Measurements from ENCODE around the gene CLNK. TPM values are rescaled to one million over a fixed set of nuclear protein-coding genes. Genes with fewer than 3 reads are reported as not detected.

Gene CLNK
- total and polyA plus RNA-seq, 2 of the 8 experiments (the other 6 are each of a cell fraction or from before 2014, with no cell fraction given): not detected

GRCh38 chr4:10582951-10583350 lies 101.6 kb downstream of the CLNK start:
- H3K14ac ChIP-seq (ENCODE audit: insufficient read length): no peak overlapping the region
- FAIRE-seq: no peak
- H2BK120ac ChIP-seq (replicated peaks; ENCODE audit: low read depth, low read length): no peak overlapping the region
- TF ChIP-seq USF2 (IDR thresholded peaks at IDR 0.05; ENCODE audit: low read length) (no peak), SUZ12 (IDR thresholded peaks at IDR 0.05; ENCODE audit: low read length) (no peak), ASH2L (IDR thresholded peaks at IDR 0.05; ENCODE audit: low read length) (no peak), BRCA1 (IDR thresholded peaks at IDR 0.05; ENCODE audit: low read depth, low read length) (no peak), SP1 (IDR thresholded peaks at IDR 0.05; ENCODE audit: low read depth, low read length) (no peak), SP2 (IDR thresholded peaks at IDR 0.05; ENCODE audit: low read length) (no peak), HDAC6 (IDR thresholded peaks at IDR 0.05; ENCODE audit: low read depth, low read length) (no peak), KDM1A (IDR thresholded peaks at IDR 0.05; ENCODE audit: borderline replicate concordance, low read length) (no peak), SIN3A (conservative IDR thresholded peaks at IDR 0.05 in 1 of 2, IDR thresholded peaks at IDR 0.05 in 1 of 2; ENCODE audit: low read depth in 1 of 2, low read length in 2 of 2) (no peak), SAP30 (IDR thresholded peaks at IDR 0.05; ENCODE audit: insufficient read depth, insufficient replicate concordance, low read length) (no peak), JUN (IDR thresholded peaks at IDR 0.05; ENCODE audit: low read depth, low read length) (no peak), E2F6 (IDR thresholded peaks at IDR 0.05) (no peak), RXRA (IDR thresholded peaks at IDR 0.05; ENCODE audit: insufficient read depth, low read depth, low read length) (no peak)

More at GRCh38 chr4:10582951-10583350, 101.6 kb downstream of the CLNK start:
- no peaks in the 10 kb centered on the region for H3K36me3 ChIP-seq (ENCODE audit: control insufficient read depth in 2 of 4, insufficient read depth in 4 of 4, low read length in 3 of 4)
- H4K5ac ChIP-seq (ENCODE audit: insufficient read length, low read depth, low read length): no peak overlapping the region
- H3K79me2 ChIP-seq (ENCODE audit: control insufficient read depth in 1 of 2, insufficient read depth in 2 of 2, low read length in 2 of 2): no peaks in the 10 kb centered on the region
- no peak overlapping the region for H3K56ac ChIP-seq (replicated peaks; ENCODE audit: insufficient read length, low read depth, low read length)
- H4K91ac ChIP-seq (replicated peaks; ENCODE audit: insufficient read length, low read length): no peak overlapping the region
- H3K27ac ChIP-seq (ENCODE audit: low read depth, low read length): no peak overlapping the region
- H2AK5ac ChIP-seq (ENCODE audit: low read depth, low read length): no peak overlapping the region
- H2BK15ac ChIP-seq (ENCODE audit: low read length): no peak overlapping the region
- DNase-seq (ENCODE audit: low read depth in 1 of 2, low spot score in 2 of 2): no peak
- H3K4ac ChIP-seq (replicated peaks; ENCODE audit: insufficient read length, low read depth, low read length): no peak overlapping the region
- no peak overlapping the region for H4K8ac ChIP-seq (ENCODE audit: extremely low read depth, insufficient read depth, low read length)
- H3K9me3 ChIP-seq (ENCODE audit: insufficient read depth in 2 of 2, low read depth in 1 of 2, low read length in 1 of 2): no peaks in the 10 kb centered on the region
- no peak overlapping the region for H3K23ac ChIP-seq (ENCODE audit: insufficient read length)
- no peaks in the 10 kb centered on the region for H4K20me1 ChIP-seq (replicated peaks in 1 of 2; ENCODE audit: control insufficient read depth in 1 of 2, insufficient read depth in 2 of 2, low read length in 2 of 2)
- POLR2A ChIA-PET (ENCODE audit: partially characterized antibody): no interaction called here
- H3K18ac ChIP-seq (ENCODE audit: extremely low read depth, low read length): no peak overlapping the region
- no peak overlapping the region for H2BK12ac ChIP-seq (ENCODE audit: low read depth, low read length)
- H3K9ac ChIP-seq (replicated peaks in 1 of 4; ENCODE audit: extremely low read depth in 1 of 4, low read depth in 3 of 4, low read length in 3 of 4): no peak overlapping the region
- 91% methylated on average over 8 of the region's 8 CpGs; no CpG with 5 or more reads in 1 of the 2 experiments for WGBS, 2 experiments (ENCODE audit: extremely low coverage in 1 of 2, insufficient coverage in 1 of 2, insufficient read length in 1 of 2, insufficient replicate concordance in 2 of 2, low coverage in 1 of 2, low lambda C conversion rate in 2 of 2, missing lambda C conversion rate in 1 of 2)
- no peak overlapping the region for H3K4me3 ChIP-seq (ENCODE audit: extremely low read depth in 1 of 4, insufficient read depth in 2 of 4, low read depth in 3 of 4, low read length in 4 of 4)
- no peaks in the 10 kb centered on the region for H3K79me1 ChIP-seq (ENCODE audit: low read depth, low read length)
- no peaks in the 10 kb centered on the region for H3K27me3 ChIP-seq (replicated peaks in 1 of 4; ENCODE audit: control insufficient read depth in 3 of 4, extremely low read depth in 1 of 4, insufficient read depth in 3 of 4, low read length in 3 of 4)
- H3K23me2 ChIP-seq (ENCODE audit: low read depth, low read length): no peaks in the 10 kb centered on the region
- no peak overlapping the region for H3K4me2 ChIP-seq (ENCODE audit: insufficient read depth in 1 of 2, low read depth in 2 of 2, low read length in 2 of 2)
- no peak overlapping the region for H2BK5ac ChIP-seq (ENCODE audit: low read depth, low read length)
- CTCF ChIA-PET (ENCODE audit: partially characterized antibody): interaction anchor here (0.7 to 2.5 kb wide), 8 partner anchors 17 to 1370 kb away, joined by 3 to 8 read pairs (median 3); no protein-coding TSS in a partner anchor
- no peak overlapping the region for H2BK20ac ChIP-seq (ENCODE audit: low read length)
- H2AFZ ChIP-seq (ENCODE audit: low read length): no peak overlapping the region
- H3K4me1 ChIP-seq (replicated peaks in 1 of 4; ENCODE audit: control insufficient read depth in 3 of 4, insufficient read depth in 4 of 4, low read length in 3 of 4): no peaks in the 10 kb centered on the region
